Colon (tissue), 2 donors: Measurements from ENCODE around the gene CLCN5.

Experiments used
- FAIRE-seq: peaks from 2 replicates; lab custom pipeline; 2012; peaks lifted over from hg19 to GRCh38; lab: Jason Lieb, UNC
- donor health status: control.
- donor health status: control.

The CLCN5 gene

DNA sequence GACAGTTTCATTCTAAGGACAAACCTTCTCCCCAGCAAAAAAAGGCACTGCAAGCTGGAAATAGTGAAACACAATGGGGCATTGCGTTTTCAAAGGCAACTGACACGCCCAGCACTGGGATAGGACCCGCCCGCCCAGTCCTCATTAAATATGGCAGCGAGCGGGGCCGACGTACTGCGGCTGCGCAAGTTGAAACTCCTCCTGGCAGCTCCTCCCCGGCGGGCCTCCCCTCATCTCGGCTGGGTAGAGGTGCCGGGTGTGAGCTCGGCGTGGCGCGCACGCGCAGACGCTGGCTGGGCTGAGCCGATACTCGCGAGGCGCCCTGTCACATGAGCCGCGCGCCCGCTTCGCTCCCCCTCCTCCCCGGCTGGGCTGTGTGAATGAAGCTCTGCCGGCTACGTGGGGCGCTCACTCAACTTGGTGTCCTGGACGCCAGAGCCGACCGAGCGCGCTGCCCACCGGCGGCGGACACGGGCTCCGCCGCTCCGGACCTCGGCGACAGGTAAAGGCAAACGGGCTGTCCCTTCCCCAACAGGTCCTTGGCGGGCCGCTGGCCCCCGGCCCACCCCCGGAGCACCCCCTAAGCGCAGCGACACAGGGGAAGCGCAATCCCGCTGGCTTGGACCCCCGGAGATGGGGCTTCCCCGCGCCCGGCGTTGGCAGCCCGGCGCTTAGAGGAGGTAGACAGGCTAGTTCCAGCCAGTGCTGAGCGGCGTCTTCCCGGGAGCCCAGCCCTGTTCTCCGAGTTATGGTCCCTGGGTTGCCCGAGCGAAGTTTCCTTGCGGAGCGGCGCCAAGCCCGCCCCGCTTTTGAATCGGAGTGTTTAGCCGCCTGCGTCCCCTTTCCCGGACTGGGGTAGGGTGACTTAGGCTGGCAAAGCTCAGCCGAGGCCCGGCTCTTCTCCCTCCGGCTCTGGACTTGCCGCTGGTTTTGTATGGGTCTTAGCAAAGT lies at the start of gene CLCN5:
Gene CLCN5, plus strand, starts transcription at position 306 of the 951 bp plus-strand sequence. CDS start 2,703 bp downstream, outside the sequence.
- FAIRE-seq: peak; percentile 72

DNA sequence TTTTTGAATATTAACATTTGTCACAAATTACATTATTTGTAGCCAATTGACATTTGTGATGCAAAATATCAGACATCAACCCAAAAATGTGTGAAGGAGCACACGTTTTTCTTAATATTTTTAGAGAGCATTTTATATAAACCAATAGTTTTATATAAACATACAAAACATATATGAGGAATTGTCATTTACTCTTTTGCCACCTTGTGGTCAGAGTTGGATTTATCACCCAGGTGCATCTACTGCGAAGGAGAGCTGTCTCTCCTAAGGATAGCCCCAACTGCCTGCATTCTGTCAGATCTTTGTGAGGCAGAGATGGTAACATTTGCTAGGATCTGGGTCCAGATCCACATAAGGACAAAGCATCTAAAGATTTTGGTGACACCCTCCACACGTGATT lies 45.6 kb upstream of the CLCN5 start:
- no peak for FAIRE-seq

- FAIRE-seq: no peak
Observed at GRCh38 chrX:49877397-49878101, 44.8 kb upstream of the CLCN5 start.

DNA sequence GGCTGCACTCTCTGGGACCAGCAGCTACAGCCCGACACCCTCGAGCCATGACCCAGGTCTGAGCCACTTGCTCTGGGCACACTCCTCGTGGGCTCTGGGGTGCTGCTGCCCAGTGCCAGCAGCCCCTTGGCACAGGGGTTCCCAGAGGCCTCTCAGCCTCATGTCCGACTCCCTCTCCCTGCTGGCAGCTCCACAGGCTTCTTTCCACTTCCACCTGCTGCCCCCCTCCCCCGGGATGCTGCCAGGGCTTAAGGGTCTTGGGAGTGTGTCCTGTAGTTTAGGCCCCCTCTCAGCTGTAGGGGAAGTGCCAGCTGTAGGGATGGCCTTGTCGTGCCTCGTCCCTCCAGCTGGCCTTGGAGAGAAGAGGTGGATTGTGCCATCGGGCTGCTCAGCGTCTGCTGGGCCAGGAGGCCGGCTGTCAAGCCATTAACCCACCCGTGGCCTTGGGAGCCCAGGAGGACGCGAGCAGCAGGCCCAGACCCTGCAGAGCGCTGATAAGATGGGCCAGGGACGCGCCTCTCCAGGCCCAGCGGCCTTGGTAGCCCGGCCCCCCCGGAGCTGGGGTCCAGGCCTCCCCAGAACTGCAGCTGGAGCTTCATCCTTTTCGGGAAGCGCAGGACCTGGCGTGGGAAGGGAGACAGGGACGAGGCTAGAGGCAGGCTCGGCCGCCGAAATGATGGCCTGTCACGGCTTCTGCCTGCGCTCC lies 44.1 kb upstream of the CLCN5 start:
- no peak for FAIRE-seq

GRCh38 chrX:49878834-49879655 lies 43.4 kb upstream of the CLCN5 start, which contains the start of gene USP27X:
Gene USP27X (plus strand): TSS chrX:49879484. CDS start chrX:49880308, 824 bp downstream.
- no peak for FAIRE-seq

GRCh38 chrX:49879656-49880277 lies 42.6 kb upstream of the CLCN5 start:
- FAIRE-seq: no peak

DNA sequence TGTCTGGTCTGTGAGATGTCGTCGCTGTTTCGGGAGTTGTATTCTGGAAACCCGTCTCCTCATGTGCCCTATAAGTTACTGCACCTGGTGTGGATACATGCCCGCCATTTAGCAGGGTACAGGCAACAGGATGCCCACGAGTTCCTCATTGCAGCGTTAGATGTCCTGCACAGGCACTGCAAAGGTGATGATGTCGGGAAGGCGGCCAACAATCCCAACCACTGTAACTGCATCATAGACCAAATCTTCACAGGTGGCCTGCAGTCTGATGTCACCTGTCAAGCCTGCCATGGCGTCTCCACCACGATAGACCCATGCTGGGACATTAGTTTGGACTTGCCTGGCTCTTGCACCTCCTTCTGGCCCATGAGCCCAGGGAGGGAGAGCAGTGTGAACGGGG lies 41.7 kb upstream of the CLCN5 start:
- no peak for FAIRE-seq

DNA sequence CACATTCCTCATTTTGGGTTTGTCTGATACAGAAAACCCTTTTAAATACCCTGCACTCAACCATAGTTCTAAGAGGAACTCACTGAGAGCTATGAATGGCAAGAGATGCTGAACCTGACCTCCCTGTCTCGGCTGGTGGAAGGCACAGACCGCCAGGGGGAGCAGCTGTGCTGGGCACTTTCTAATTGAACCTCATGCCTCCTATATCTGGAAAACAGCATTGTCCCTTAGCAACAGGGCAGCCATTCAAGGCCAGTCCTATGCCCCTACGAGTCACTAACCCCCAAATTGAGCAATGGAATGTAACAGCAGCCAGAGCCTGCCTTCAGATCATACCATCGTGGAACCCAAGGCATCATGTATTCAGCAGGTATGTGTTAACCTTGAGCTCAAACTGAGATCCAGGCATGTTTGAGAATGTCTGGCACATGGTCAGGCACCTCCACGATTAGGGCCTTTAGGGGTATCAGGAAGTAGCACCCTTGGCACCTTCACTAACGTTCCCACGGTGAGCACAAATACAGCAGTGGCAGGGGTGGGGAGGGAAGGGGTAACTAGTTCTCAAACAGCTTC lies 38.0 kb upstream of the CLCN5 start:
- no peak for FAIRE-seq

GRCh38 chrX:49892542-49892941 lies 29.9 kb upstream of the CLCN5 start:
- no peak for FAIRE-seq

GRCh38 chrX:49896951-49897350 lies 25.4 kb upstream of the CLCN5 start:
- FAIRE-seq: no peak

GRCh38 chrX:49901048-49901447 lies 21.3 kb upstream of the CLCN5 start:
- no peak for FAIRE-seq

- no peak for FAIRE-seq
Observed at GRCh38 chrX:49910344-49910743, 12.1 kb upstream of the CLCN5 start.

GRCh38 chrX:49912086-49912485 lies 10.3 kb upstream of the CLCN5 start:
- no peak for FAIRE-seq

- FAIRE-seq: no peak
Observed at GRCh38 chrX:49912861-49913260, 9.5 kb upstream of the CLCN5 start.

DNA sequence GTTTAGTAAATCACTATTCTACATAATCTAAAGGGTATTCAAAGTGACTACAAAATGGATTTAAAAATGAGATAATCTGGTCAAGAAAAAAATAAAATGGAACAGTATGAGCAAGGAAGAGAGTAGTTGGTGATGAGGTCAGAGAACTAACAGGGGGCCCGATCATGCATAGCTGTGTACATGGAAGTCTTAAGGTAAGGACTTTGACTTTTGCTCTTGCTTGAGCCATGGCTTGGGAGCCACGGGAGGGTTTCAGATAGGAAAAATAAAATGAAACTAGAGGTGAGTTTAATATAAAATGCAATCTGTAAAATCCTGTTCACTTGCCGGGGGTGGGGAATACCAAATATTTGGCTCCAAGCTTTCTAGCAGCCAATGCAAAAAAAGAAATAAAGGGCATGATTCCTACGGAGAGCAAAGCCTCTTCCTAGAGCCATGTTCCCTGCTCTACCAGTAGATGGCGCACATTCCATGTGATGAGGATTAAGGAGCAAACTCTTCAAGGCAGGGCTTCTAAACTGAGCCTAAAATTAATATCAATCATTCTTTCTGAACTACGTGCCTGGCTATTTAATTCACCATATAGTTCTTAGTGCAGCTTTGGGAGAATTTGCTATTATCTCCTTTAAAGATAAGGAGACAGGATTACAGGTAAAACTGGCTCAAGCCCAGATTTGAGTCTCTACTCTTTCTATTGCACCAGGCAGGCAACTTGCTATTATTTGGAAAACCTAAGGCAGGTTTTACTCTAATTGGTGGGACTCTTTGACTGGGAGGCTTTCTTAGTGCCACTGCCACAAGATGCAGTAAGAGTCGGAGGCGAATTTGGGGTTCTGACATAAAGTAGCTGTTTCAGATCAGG lies 6.8 kb upstream of the CLCN5 start:
- FAIRE-seq: no peak

GRCh38 chrX:49919617-49920016 lies 2.8 kb upstream of the CLCN5 start:
- FAIRE-seq: no peak

- no peak for FAIRE-seq
Observed at GRCh38 chrX:49921109-49921508, 1.3 kb upstream of the CLCN5 start.

- FAIRE-seq: no peak
Observed at GRCh38 chrX:49925176-49925575, 2.8 kb downstream of the CLCN5 start.

DNA sequence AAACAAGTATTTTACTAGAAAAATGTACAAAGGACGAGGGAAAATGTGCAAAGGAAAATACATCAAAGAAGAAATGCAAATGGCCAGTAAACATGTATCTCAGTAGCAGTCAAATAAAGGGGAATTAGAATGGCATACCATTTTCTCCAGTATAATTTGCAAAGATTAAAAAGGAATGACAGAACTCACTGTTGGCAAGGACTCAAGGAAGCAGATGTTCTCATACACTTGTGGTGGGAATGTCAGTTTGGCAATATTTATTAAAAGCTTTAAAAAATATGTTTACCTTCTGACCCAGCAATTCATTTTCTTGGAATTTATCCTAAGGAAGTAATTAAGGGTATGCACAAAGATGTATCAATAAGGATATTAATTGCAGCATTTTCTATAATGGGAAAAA lies 7.6 kb downstream of the CLCN5 start:
- no peak for FAIRE-seq

- no peak for FAIRE-seq
Observed at GRCh38 chrX:49932791-49933190, 10.4 kb downstream of the CLCN5 start.
